OCI-LY1 (cell line): ENCODE measurements around the gene FBXO36.
A peak's percentile ranks its signal among the peaks of the same experiment; 100 is the strongest.

ENCODE experiments used
- H2AFZ ChIP-seq: fragments of 200-600 bp; sonication (generic), shearing (Covaris generic); 2 replicates; pipeline ENCODE4 v1.6.0; 2014; ENCODE audit warnings: antibody characterized with exemption, mild to moderate bottlenecking, low read length
- H3F3A ChIP-seq: fragments of 200-600 bp; sonication (generic), shearing (Covaris generic); 2 replicates; pipeline ENCODE4 v1.6.0; 2014; ENCODE audit warnings: mild to moderate bottlenecking, antibody characterized with exemption, low read length, moderate library complexity; ENCODE audit not compliant: insufficient read depth
- H3K27ac ChIP-seq: fragments of 200-600 bp; sonication (generic); 2 replicates; pipeline ENCODE4 v1.5.1; 2014; ENCODE audit warnings: low read length, mixed run types, mild to moderate bottlenecking, low read depth; ENCODE audit not compliant: poor library complexity, severe bottlenecking
- H3K27me3 ChIP-seq: fragments of 200-600 bp; sonication (generic); 2 replicates; pipeline ENCODE4 v1.6.0; 2014; ENCODE audit warnings: antibody characterized with exemption, mild to moderate bottlenecking, low read length, moderate library complexity; ENCODE audit not compliant: insufficient read depth
- H3K36me3 ChIP-seq: fragments of 200-600 bp; sonication (generic); 2 replicates; pipeline ENCODE4 v1.6.1; 2014; ENCODE audit warnings: mild to moderate bottlenecking, antibody characterized with exemption, low read length, moderate library complexity, mixed read lengths; ENCODE audit not compliant: insufficient read depth
- H3K4me1 ChIP-seq: fragments of 200-600 bp; sonication (generic); 2 replicates; pipeline ENCODE4 v1.5.1; 2014; ENCODE audit warnings: mild to moderate bottlenecking, low read length, moderate library complexity; ENCODE audit not compliant: insufficient read depth, severe bottlenecking
- H3K4me2 ChIP-seq: fragments of 200-600 bp; sonication (generic), shearing (Covaris generic); 2 replicates; pipeline ENCODE4 v1.6.1; 2014; ENCODE audit warnings: low read length
- H3K4me3 ChIP-seq: fragments of 200-600 bp; sonication (generic); 2 replicates; pipeline ENCODE4 v1.5.1; 2014; ENCODE audit warnings: low read length, low read depth, mild to moderate bottlenecking, mixed read lengths; ENCODE audit not compliant: poor library complexity, severe bottlenecking
- H3K79me2 ChIP-seq: fragments of 200-600 bp; shearing (Covaris generic); 2 replicates; pipeline ENCODE4 v1.6.1; 2016; ENCODE audit warnings: mixed run types, low read length, mixed read lengths; ENCODE audit not compliant: insufficient read depth
- H3K9ac ChIP-seq: fragments of 200-600 bp; sonication (generic), shearing (Covaris generic); 2 replicates; pipeline ENCODE4 v1.6.1; 2014; ENCODE audit warnings: mild to moderate bottlenecking, low read length, mixed read lengths
- H3K9me2 ChIP-seq: fragments of 200-600 bp; sonication (generic), shearing (Covaris generic); 2 replicates; pipeline ENCODE4 v1.6.1; 2014; ENCODE audit warnings: low read depth, mild to moderate bottlenecking, low read length, mixed read lengths
- H3K9me3 ChIP-seq: fragments of 200-600 bp; shearing (Covaris generic); 2 replicates; pipeline ENCODE4 v1.6.1; 2014; ENCODE audit warnings: low read length, mixed read lengths
- H4K20me1 ChIP-seq: fragments of 200-600 bp; sonication (generic), shearing (Covaris generic); 2 replicates; pipeline ENCODE4 v1.6.0; 2016; ENCODE audit warnings: mild to moderate bottlenecking, low read length; ENCODE audit not compliant: insufficient read depth
- CTCF ChIP-seq: fragments of 200-600 bp; sonication (generic), shearing (Covaris generic); IDR thresholded peaks from 2 replicates; pipeline ENCODE4 v1.5.1; 2017; ENCODE audit warnings: mild to moderate bottlenecking, antibody characterized with exemption, low read length, moderate library complexity, mixed read lengths
- EZH2 ChIP-seq: fragments of 200-600 bp; sonication (generic), shearing (Covaris generic); IDR thresholded peaks from 2 replicates; pipeline ENCODE4 v1.8.0; 2017; ENCODE audit warnings: borderline replicate concordance, mixed run types, mild to moderate bottlenecking, antibody characterized with exemption, low read length, moderate library complexity, mixed read lengths

Gene FBXO36

GRCh38 chr2:229971298-229971790 lies 49.0 kb downstream of the FBXO36 start:
- Histone ChIP-seq H3K9ac (no peak overlapping the region), H3K4me1 (no peaks in the 10 kb centered on the region), H3K27me3 (no peaks in the 10 kb centered on the region), H3K9me3 (no peaks in the 10 kb centered on the region), H2AFZ (no peak overlapping the region), H3K79me2 (no peaks in the 10 kb centered on the region), H3K36me3 (no peaks in the 10 kb centered on the region), H3K4me3 (no peak overlapping the region), H4K20me1 (no peaks in the 10 kb centered on the region), H3K9me2 (no peaks in the 10 kb centered on the region), H3K4me2 (no peak overlapping the region), H3F3A (no peaks in the 10 kb centered on the region), H3K27ac (no peak overlapping the region)
- TF ChIP-seq CTCF (no peak), EZH2 (no peak)

- H3K4me1 ChIP-seq, result no peaks in the 10 kb centered on the region
- H2AFZ ChIP-seq, result no peak overlapping the region
- H3K9ac ChIP-seq, result no peak overlapping the region
- H3K27ac ChIP-seq, result no peak overlapping the region
- no peaks in the 10 kb centered on the region for H3K36me3 ChIP-seq
- no peak overlapping the region for H3K4me2 ChIP-seq
- H3K79me2 ChIP-seq, result no peaks in the 10 kb centered on the region
- TF ChIP-seq CTCF (no peak), EZH2 (no peak)
- H3K9me3 ChIP-seq, result no peaks in the 10 kb centered on the region
- no peaks in the 10 kb centered on the region for H3K9me2 ChIP-seq
- H4K20me1 ChIP-seq, result no peaks in the 10 kb centered on the region
- H3K27me3 ChIP-seq, result no peaks in the 10 kb centered on the region
- no peak overlapping the region for H3K4me3 ChIP-seq
- no peaks in the 10 kb centered on the region for H3F3A ChIP-seq
These were observed 52.0 kb downstream of the FBXO36 start for GRCh38 chr2:229974266-229974665.

GRCh38 chr2:229980431-229981184 lies 58.3 kb downstream of the FBXO36 start:
- Histone ChIP-seq H3K4me3 (no peak overlapping the region), H3K79me2 (no peaks in the 10 kb centered on the region), H4K20me1 (no peaks in the 10 kb centered on the region), H3K9ac (no peak overlapping the region), H3K4me1 (peaks cover 9% of the 10 kb centered on the region), H3K9me3 (no peaks in the 10 kb centered on the region), H3K27ac (no peak overlapping the region), H3K9me2 (no peaks in the 10 kb centered on the region), H3K27me3 (no peaks in the 10 kb centered on the region), H3K4me2 (peak overlapping the region; percentile 1; the same call in 1 of the 2 replicates), H3K36me3 (no peaks in the 10 kb centered on the region), H3F3A (no peaks in the 10 kb centered on the region), H2AFZ (no peak overlapping the region)
- TF ChIP-seq CTCF (no peak), EZH2 (no peak)
